ENCODE measurements around the gene SLC25A2. TPM values are rescaled to one million over a fixed set of nuclear protein-coding genes. Genes with fewer than 3 reads are reported as not detected.

SLC25A2 gene
- total and polyA plus RNA-seq, 10 of the 15 experiments (the other 5 are each of a cell fraction or from before 2014, with no cell fraction given) = 0.09 to 0.44 (median 0.24) TPM; not detected in 6

GRCh38 chr5:141258464-141258863 lies 45.4 kb downstream of the SLC25A2 start:
- peaks cover 4% of the 10 kb centered on the region for H3K9me3 ChIP-seq (replicated peaks; ENCODE audit: control insufficient read depth, insufficient read depth, low read length)
- no peaks in the 10 kb centered on the region for H3K36me3 ChIP-seq (ENCODE audit: control insufficient read depth in 2 of 2, insufficient read depth in 2 of 2, low read length in 1 of 2)
- H3K27ac ChIP-seq (ENCODE audit: control insufficient read depth, insufficient read depth) = no peak overlapping the region
- no peaks in the 10 kb centered on the region for H3K4me1 ChIP-seq (ENCODE audit: control insufficient read depth, insufficient read depth, low read length)
- in situ Hi-C loops (cut with MboI) (no loop called here), intact Hi-C loops (cut with micrococcal nuclease; ENCODE audit: unreplicated experiment) (no loop called here)
- CTCF ChIA-PET = no interaction called here
- H3K9ac ChIP-seq (ENCODE audit: control insufficient read depth, insufficient read depth, low read length) = no peak overlapping the region
- POLR2A ChIA-PET = no interaction called here
- TF ChIP-seq PBX3 (IDR thresholded peaks at IDR 0.05; ENCODE audit: insufficient replicate concordance, low read depth, low read length) (no peak), BHLHE40 (IDR thresholded peaks at IDR 0.05; ENCODE audit: borderline replicate concordance in 1 of 2, low read depth in 2 of 2, low read length in 1 of 2) (no peak), CTCF (IDR thresholded peaks at IDR 0.05 in 2 of 3, conservative IDR thresholded peaks at IDR 0.05 in 1 of 3; ENCODE audit: control insufficient read depth in 2 of 3, extremely low read depth in 1 of 3, insufficient read depth in 1 of 3, low read depth in 3 of 3, low read length in 3 of 3) (no peak), CBFB (IDR thresholded peaks at IDR 0.05; ENCODE audit: low read depth) (no peak), NFXL1 (IDR thresholded peaks at IDR 0.05; ENCODE audit: borderline replicate concordance) (no peak), SREBF2 (IDR thresholded peaks at IDR 0.05; ENCODE audit: low read length) (no peak), CHD4 (IDR thresholded peaks at IDR 0.05) (no peak), MLLT1 (IDR thresholded peaks at IDR 0.05) (no peak), USF1 (IDR thresholded peaks at IDR 0.05; ENCODE audit: borderline replicate concordance, extremely low read length, insufficient read depth, low read depth, low read length) (no peak), CREM (IDR thresholded peaks at IDR 0.05; ENCODE audit: low read depth) (no peak), JUND (IDR thresholded peaks at IDR 0.05; ENCODE audit: low read depth, low read length) (no peak), FOXK2 (IDR thresholded peaks at IDR 0.05) (no peak), SREBF1 (IDR thresholded peaks at IDR 0.05; ENCODE audit: low read length) (no peak), EP300 (IDR thresholded peaks at IDR 0.05; ENCODE audit: borderline replicate concordance in 1 of 2, control insufficient read depth in 1 of 2, low read depth in 2 of 2, low read length in 2 of 2) (no peak)
- no TSS peak for BruUV-seq (replicated peaks)
- H3K4me2 ChIP-seq (ENCODE audit: control insufficient read depth, insufficient read depth) = no peak overlapping the region
- H3K79me2 ChIP-seq (ENCODE audit: control insufficient read depth, insufficient read depth, low read length) = no peaks in the 10 kb centered on the region
- no peak for FAIRE-seq
- no peaks in the 10 kb centered on the region for H3K27me3 ChIP-seq (replicated peaks in 1 of 2; ENCODE audit: control insufficient read depth in 2 of 2, insufficient read depth in 2 of 2, low read length in 1 of 2)
- no peaks in the 10 kb centered on the region for H4K20me1 ChIP-seq (ENCODE audit: control insufficient read depth, insufficient read depth)
- no peak for ATAC-seq
- H2AFZ ChIP-seq (ENCODE audit: control insufficient read depth, low read depth, low read length) = no peak overlapping the region
- H3K4me3 ChIP-seq = no peak overlapping the region
- RAD21 ChIA-PET (ENCODE audit: unreplicated experiment) = no interaction called here
- DNase-seq (ENCODE audit: low read depth, low spot score) = no peak
- SMC1A ChIA-PET (ENCODE audit: uncharacterized antibody, unreplicated experiment) = no interaction called here
